ENCODE measurements around the gene FBN1.

The FBN1 gene

DNA sequence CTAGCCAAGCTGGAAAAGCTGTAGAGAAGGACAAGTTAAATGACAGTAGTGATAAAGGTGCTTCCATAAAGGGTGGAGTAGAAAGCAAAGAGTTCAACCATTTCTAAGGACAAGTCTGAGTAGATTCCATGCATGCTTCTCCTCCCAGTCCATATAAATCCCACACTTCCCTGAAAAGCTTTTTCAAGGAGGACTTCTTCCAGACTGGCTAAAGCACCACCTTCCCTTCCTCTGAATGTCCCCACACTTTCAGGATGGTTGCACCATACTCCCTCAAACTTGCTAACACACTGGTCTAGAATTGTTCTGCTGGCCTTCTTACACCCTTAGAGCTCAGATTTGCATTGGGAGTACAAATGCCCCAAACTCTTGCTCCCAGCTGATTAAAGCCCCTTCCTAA is 40.9 kb downstream of the FBN1 start:
- H2AFZ ChIP-seq (ENCODE audit: low read length), result no peak overlapping the region
- peaks cover 14% of the 10 kb centered on the region; the same call in 1 of the 2 replicates for H3K4me1 ChIP-seq (ENCODE audit: low read length)
- no peaks in the 10 kb centered on the region for H3K9me2 ChIP-seq (replicated peaks; ENCODE audit: insufficient read depth, low read length)
- H3K36me3 ChIP-seq (replicated peaks; ENCODE audit: insufficient read depth, low read length), result no peaks in the 10 kb centered on the region
- no peak for TF ChIP-seq EZH2phosphoT487 (IDR thresholded peaks at IDR 0.05; ENCODE audit: low read length)
- no peaks in the 10 kb centered on the region for H3K27me3 ChIP-seq (replicated peaks; ENCODE audit: insufficient read depth, low read length)
- H3F3A ChIP-seq (ENCODE audit: insufficient read depth, low read length), result no peaks in the 10 kb centered on the region
- no peaks in the 10 kb centered on the region for H3K9me3 ChIP-seq (replicated peaks; ENCODE audit: insufficient read depth, low read length)
- no peak for DNase-seq
- no peak overlapping the region for H3K4me2 ChIP-seq (ENCODE audit: low read depth, low read length)
- H3K4me3 ChIP-seq (ENCODE audit: low read length), result no peak overlapping the region
- no peak overlapping the region for H3K27ac ChIP-seq (ENCODE audit: low read length)
- no peaks in the 10 kb centered on the region for H4K20me1 ChIP-seq (ENCODE audit: insufficient read depth, low read length)
- no peaks in the 10 kb centered on the region for H3K79me2 ChIP-seq (ENCODE audit: low read length)
- H3K9ac ChIP-seq (ENCODE audit: low read length), result no peak overlapping the region

DNA sequence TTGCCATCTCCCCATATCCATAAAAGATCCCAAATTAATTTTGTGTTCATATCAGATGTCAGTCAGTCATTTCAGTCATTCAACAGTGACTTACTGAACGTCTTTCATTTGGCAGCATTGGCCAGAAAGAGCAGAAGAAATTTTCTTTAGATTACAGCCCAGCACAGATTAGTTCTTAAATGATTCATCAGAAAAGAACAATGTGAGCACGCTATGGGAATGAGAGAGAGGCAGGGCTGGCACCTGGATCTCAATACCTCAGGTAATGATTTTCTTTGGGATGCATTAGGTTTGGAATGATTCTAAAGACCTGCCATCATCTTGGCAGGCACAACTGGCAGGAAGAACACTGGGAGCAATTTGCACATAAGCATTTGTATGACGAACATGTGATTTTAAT is 41.6 kb downstream of the FBN1 start:
- no peak for DNase-seq
- Histone ChIP-seq H3K9me2 (replicated peaks; ENCODE audit: insufficient read depth, low read length) (no peaks in the 10 kb centered on the region), H3F3A (ENCODE audit: insufficient read depth, low read length) (no peaks in the 10 kb centered on the region), H4K20me1 (ENCODE audit: insufficient read depth, low read length) (no peaks in the 10 kb centered on the region), H2AFZ (ENCODE audit: low read length) (no peak overlapping the region), H3K27me3 (replicated peaks; ENCODE audit: insufficient read depth, low read length) (no peaks in the 10 kb centered on the region), H3K79me2 (ENCODE audit: low read length) (no peaks in the 10 kb centered on the region), H3K9ac (ENCODE audit: low read length) (no peak overlapping the region), H3K9me3 (replicated peaks; ENCODE audit: insufficient read depth, low read length) (no peaks in the 10 kb centered on the region), H3K4me3 (ENCODE audit: low read length) (no peak overlapping the region), H3K36me3 (replicated peaks; ENCODE audit: insufficient read depth, low read length) (no peaks in the 10 kb centered on the region), H3K4me2 (ENCODE audit: low read depth, low read length) (peak overlapping the region; percentile 39), H3K4me1 (ENCODE audit: low read length) (peaks cover 14% of the 10 kb centered on the region; the same call in 1 of the 2 replicates), H3K27ac (ENCODE audit: low read length) (peak overlapping the region; percentile 32; the same call in 1 of the 2 replicates)
- TF ChIP-seq, protein P1, sequence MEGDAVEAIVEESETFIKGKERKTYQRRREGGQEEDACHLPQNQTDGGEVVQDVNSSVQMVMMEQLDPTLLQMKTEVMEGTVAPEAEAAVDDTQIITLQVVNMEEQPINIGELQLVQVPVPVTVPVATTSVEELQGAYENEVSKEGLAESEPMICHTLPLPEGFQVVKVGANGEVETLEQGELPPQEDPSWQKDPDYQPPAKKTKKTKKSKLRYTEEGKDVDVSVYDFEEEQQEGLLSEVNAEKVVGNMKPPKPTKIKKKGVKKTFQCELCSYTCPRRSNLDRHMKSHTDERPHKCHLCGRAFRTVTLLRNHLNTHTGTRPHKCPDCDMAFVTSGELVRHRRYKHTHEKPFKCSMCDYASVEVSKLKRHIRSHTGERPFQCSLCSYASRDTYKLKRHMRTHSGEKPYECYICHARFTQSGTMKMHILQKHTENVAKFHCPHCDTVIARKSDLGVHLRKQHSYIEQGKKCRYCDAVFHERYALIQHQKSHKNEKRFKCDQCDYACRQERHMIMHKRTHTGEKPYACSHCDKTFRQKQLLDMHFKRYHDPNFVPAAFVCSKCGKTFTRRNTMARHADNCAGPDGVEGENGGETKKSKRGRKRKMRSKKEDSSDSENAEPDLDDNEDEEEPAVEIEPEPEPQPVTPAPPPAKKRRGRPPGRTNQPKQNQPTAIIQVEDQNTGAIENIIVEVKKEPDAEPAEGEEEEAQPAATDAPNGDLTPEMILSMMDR (IDR thresholded peaks at IDR 0.05; ENCODE audit: low read length), result no peak
- TF ChIP-seq EZH2 (optimal IDR thresholded peaks at IDR 0.05; ENCODE audit: low read depth, low read length) (no peak), EZH2phosphoT487 (IDR thresholded peaks at IDR 0.05; ENCODE audit: low read length) (no peak)

DNA sequence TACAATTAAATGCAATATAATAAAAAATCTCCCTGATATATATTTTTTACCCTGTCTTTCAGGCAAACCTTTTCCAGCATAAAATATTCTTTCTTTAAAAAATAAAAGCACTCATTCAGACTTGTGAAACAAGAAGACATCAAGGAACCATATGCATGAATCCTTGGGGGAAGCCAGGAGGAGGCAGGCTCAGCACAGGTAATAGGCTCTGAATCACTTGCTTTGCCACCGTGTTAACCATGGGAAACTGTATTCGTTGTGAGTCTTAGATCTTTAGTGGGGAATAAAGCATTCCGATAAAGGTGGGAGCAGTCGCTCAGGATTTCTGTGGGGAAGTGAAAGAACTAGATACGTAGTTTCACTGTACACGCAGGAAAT is 42.4 kb downstream of the FBN1 start:
- Histone ChIP-seq H3K27ac (ENCODE audit: low read length) (peak overlapping the region; percentile 26; the same call in 1 of the 2 replicates), H3K9ac (ENCODE audit: low read length) (no peak overlapping the region), H3K4me1 (ENCODE audit: low read length) (peaks cover 14% of the 10 kb centered on the region; the same call in 1 of the 2 replicates), H3K27me3 (replicated peaks; ENCODE audit: insufficient read depth, low read length) (no peaks in the 10 kb centered on the region), H3K36me3 (replicated peaks; ENCODE audit: insufficient read depth, low read length) (no peaks in the 10 kb centered on the region), H3K4me3 (ENCODE audit: low read length) (no peak overlapping the region), H4K20me1 (ENCODE audit: insufficient read depth, low read length) (no peaks in the 10 kb centered on the region), H3K79me2 (ENCODE audit: low read length) (no peaks in the 10 kb centered on the region), H3F3A (ENCODE audit: insufficient read depth, low read length) (no peaks in the 10 kb centered on the region), H2AFZ (ENCODE audit: low read length) (no peak overlapping the region), H3K9me2 (replicated peaks; ENCODE audit: insufficient read depth, low read length) (no peaks in the 10 kb centered on the region), H3K9me3 (replicated peaks; ENCODE audit: insufficient read depth, low read length) (no peaks in the 10 kb centered on the region), H3K4me2 (ENCODE audit: low read depth, low read length) (peak overlapping the region; percentile 39; the same call in 1 of the 2 replicates)
- DNase-seq, result no peak
- TF ChIP-seq EZH2 (optimal IDR thresholded peaks at IDR 0.05; ENCODE audit: low read depth, low read length) (no peak), EZH2phosphoT487 (IDR thresholded peaks at IDR 0.05; ENCODE audit: low read length) (no peak)
- TF ChIP-seq, protein P1 (IDR thresholded peaks at IDR 0.05; ENCODE audit: low read length), result no peak

DNA sequence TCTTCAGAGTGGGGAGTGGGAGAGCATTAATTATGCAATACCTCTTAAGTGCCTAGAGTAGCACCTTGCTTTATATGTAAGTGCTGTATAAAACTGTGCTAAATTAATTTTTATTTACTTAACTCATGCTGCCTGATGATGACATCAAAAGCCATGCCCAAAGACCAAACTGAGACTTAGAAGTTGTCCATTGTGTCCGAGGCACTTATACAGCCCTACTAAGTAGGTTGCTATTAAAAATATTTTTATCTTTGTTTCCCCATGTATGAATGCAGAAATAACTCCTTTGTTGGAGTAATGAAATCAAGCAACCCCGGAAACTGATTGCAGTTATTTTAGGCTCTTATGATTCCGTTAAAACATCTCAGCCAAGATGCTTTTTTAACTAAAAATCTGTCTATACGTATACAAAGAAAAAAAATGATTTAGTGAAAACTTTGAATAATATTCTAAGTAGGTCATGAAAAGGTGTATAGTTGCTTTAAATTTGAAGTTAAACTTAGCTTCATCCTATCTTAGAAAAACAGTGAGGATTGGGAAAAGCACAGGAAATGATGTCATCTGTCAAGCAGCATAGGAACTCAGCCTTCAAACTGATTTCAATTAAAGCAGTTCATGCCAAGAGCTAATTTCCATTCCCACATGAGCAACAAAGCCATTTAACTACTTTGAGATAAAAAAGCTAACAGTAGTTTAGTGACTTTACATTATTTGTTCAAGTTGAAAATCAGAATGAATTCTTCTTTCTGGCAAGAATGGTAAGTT is 43.0 kb downstream of the FBN1 start:
- no peaks in the 10 kb centered on the region for H3K9me3 ChIP-seq (replicated peaks; ENCODE audit: insufficient read depth, low read length)
- peak overlapping the region; percentile 39; the same call in 1 of the 2 replicates for H3K4me2 ChIP-seq (ENCODE audit: low read depth, low read length)
- H3K9me2 ChIP-seq (replicated peaks; ENCODE audit: insufficient read depth, low read length), result no peaks in the 10 kb centered on the region
- peaks cover 14% of the 10 kb centered on the region; the same call in 1 of the 2 replicates for H3K4me1 ChIP-seq (ENCODE audit: low read length)
- no peaks in the 10 kb centered on the region for H3K79me2 ChIP-seq (ENCODE audit: low read length)
- no peak overlapping the region for H3K4me3 ChIP-seq (ENCODE audit: low read length)
- H4K20me1 ChIP-seq (ENCODE audit: insufficient read depth, low read length), result no peaks in the 10 kb centered on the region
- no peaks in the 10 kb centered on the region for H3K36me3 ChIP-seq (replicated peaks; ENCODE audit: insufficient read depth, low read length)
- H3K9ac ChIP-seq (ENCODE audit: low read length), result no peak overlapping the region
- no peak for DNase-seq
- H3K27me3 ChIP-seq (replicated peaks; ENCODE audit: insufficient read depth, low read length), result no peaks in the 10 kb centered on the region
- no peaks in the 10 kb centered on the region for H3F3A ChIP-seq (ENCODE audit: insufficient read depth, low read length)
- peak overlapping the region; percentile 26; the same call in 1 of the 2 replicates for H3K27ac ChIP-seq (ENCODE audit: low read length)
- no peak overlapping the region for H2AFZ ChIP-seq (ENCODE audit: low read length)
- TF ChIP-seq, protein P1 (IDR thresholded peaks at IDR 0.05; ENCODE audit: low read length), result no peak
- TF ChIP-seq EZH2 (optimal IDR thresholded peaks at IDR 0.05; ENCODE audit: low read depth, low read length) (no peak), EZH2phosphoT487 (IDR thresholded peaks at IDR 0.05; ENCODE audit: low read length) (no peak)

All from MM.1S (cell line).